LNCaP clone FGC (cell line): ENCODE results near the gene OR10T2.

ENCODE experiments used
- DNase-seq: peaks from one replicate; pipeline ENCODE4 v3.0.0-alpha.2; 2011; ENCODE audit warnings: low read depth
- H3K4me3 ChIP-seq: 2 replicates; pipeline ENCODE4 v1.5.1; 2011; ENCODE audit warnings: mild to moderate bottlenecking, low read depth, low read length, control low read depth
- TF ChIP-seq, protein P1 (sequence below): IDR thresholded peaks from 2 replicates; pipeline ENCODE4 v1.5.1; 2012; ENCODE audit warnings: mild to moderate bottlenecking; ENCODE audit not compliant: control insufficient read depth, insufficient read depth; ENCODE audit errors: extremely low read depth

OR10T2 gene

DNA sequence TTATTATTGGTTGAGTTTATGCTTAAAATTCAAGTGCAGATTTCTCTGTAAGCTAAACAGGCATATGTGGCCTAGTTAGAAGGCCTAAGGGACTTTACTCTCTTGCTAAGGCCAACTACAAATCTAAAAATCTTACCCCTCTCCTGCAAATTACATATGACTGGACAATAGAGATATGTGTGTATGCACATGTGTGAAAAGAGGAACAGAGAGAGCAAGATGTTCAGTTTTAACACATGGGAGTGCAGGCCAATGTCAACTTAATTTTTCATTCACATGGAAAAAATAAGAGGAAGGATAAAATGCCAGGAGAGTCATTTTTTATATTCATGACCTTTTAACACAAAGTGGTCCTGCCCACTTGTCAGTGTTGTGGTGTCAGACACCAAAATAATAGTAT, 18.3 kb upstream of the OR10T2 start:
- TF ChIP-seq, protein P1, sequence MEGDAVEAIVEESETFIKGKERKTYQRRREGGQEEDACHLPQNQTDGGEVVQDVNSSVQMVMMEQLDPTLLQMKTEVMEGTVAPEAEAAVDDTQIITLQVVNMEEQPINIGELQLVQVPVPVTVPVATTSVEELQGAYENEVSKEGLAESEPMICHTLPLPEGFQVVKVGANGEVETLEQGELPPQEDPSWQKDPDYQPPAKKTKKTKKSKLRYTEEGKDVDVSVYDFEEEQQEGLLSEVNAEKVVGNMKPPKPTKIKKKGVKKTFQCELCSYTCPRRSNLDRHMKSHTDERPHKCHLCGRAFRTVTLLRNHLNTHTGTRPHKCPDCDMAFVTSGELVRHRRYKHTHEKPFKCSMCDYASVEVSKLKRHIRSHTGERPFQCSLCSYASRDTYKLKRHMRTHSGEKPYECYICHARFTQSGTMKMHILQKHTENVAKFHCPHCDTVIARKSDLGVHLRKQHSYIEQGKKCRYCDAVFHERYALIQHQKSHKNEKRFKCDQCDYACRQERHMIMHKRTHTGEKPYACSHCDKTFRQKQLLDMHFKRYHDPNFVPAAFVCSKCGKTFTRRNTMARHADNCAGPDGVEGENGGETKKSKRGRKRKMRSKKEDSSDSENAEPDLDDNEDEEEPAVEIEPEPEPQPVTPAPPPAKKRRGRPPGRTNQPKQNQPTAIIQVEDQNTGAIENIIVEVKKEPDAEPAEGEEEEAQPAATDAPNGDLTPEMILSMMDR: no peak
- H3K4me3 ChIP-seq: no peak overlapping the region
- DNase-seq: no peak

GRCh38 chr1:158414651-158415345, 15.5 kb upstream of the OR10T2 start:
- TF ChIP-seq, protein P1: no peak
- DNase-seq: no peak

DNA sequence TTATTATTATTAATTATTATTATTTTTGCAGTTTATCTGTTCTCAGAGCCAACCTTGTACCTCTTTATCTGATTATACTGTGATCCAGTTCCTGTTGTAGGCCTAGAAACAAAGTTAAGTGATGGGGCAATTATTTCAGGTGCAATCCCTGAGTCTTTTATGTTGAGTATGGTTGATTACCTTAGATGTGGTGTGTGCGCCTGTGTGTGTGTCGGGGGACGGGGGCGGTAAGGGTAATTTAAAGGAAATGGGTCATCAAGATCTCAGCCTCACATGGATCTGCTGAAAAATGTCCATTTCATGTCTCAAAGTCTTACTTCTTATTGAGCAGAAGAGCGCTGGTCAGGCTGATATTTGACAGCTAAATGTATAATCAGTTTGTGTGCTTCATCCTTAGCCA, 7.8 kb upstream of the OR10T2 start:
- no peak overlapping the region for H3K4me3 ChIP-seq
- DNase-seq: no peak
- TF ChIP-seq, protein P1: no peak

More at GRCh38 chr1:158414651-158415345, 15.5 kb upstream of the OR10T2 start:
- H3K4me3 ChIP-seq: no peak overlapping the region

GRCh38 chr1:158400871-158401270, 1.6 kb upstream of the OR10T2 start:
- TF ChIP-seq, protein P1: no peak
- DNase-seq: no peak
- H3K4me3 ChIP-seq: no peak overlapping the region

- TF ChIP-seq, protein P1: no peak
- no peak overlapping the region for H3K4me3 ChIP-seq
- no peak for DNase-seq
Observed at GRCh38 chr1:158396646-158397045, 2.6 kb downstream of the OR10T2 start.

DNA sequence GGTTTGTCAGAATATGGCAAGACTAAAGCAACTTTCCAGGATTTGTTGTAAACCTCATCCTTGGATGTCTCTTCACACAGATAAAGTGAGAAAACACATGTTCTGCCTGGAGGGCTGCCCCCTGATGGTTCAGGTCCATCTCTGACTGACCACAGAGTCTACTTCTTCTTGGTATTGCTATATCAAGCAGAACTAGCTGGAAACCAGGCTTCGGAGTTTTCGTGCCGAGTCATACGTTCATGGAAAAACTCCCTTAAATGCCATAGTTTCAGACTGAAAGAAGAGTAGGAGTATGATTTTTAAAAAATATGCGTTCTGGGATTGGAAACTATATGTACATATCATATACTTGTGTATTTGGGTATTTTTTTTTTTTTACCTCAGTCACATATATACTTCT, 5.8 kb downstream of the OR10T2 start:
- no peak overlapping the region for H3K4me3 ChIP-seq
- DNase-seq: no peak
- TF ChIP-seq, protein P1: no peak

- DNase-seq: no peak
- TF ChIP-seq, protein P1: no peak
- no peak overlapping the region for H3K4me3 ChIP-seq
Observed at GRCh38 chr1:158391099-158391498, 8.2 kb downstream of the OR10T2 start.
